GM10266 (cell line): Measurements from ENCODE around the gene LRRC51.
"Not testable (repeated sequence)": the region's sequence is repeated elsewhere in the genome, so short reads cannot be mapped to it uniquely, and the experiment has no call there.

Experiments
- DNase-seq: peaks from one replicate; pipeline ENCODE4 v3.0.0; 2012; ENCODE audit errors: extremely low spot score
- TF ChIP-seq, protein P1 (sequence below): IDR thresholded peaks from 2 replicates; pipeline ENCODE4 v1.5.1; 2012; ENCODE audit warnings: mild to moderate bottlenecking, low read depth; ENCODE audit not compliant: control insufficient read depth, insufficient read depth; ENCODE audit errors: missing control alignments

The LRRC51 gene

DNA sequence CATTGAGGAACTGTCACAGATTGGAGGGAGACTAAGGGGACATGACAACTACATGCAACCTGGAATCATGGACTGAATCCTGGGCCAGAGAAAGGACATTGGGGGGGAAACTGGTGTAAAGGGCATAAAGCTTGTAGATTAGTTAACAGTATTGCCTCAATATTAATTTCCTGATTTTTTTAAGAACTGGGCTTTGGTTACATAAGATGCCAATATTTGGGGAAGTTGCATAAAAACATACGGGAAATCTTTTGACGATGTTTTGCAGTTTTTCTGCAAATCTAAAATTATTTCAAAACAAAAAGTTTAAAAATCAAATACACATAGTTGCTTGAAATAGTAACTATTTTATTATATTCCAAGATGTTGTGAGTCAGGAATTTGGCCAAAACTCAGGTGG is 52.0 kb downstream of the LRRC51 start:
- TF ChIP-seq, protein P1, sequence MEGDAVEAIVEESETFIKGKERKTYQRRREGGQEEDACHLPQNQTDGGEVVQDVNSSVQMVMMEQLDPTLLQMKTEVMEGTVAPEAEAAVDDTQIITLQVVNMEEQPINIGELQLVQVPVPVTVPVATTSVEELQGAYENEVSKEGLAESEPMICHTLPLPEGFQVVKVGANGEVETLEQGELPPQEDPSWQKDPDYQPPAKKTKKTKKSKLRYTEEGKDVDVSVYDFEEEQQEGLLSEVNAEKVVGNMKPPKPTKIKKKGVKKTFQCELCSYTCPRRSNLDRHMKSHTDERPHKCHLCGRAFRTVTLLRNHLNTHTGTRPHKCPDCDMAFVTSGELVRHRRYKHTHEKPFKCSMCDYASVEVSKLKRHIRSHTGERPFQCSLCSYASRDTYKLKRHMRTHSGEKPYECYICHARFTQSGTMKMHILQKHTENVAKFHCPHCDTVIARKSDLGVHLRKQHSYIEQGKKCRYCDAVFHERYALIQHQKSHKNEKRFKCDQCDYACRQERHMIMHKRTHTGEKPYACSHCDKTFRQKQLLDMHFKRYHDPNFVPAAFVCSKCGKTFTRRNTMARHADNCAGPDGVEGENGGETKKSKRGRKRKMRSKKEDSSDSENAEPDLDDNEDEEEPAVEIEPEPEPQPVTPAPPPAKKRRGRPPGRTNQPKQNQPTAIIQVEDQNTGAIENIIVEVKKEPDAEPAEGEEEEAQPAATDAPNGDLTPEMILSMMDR = no peak
- DNase-seq = no peak

DNA sequence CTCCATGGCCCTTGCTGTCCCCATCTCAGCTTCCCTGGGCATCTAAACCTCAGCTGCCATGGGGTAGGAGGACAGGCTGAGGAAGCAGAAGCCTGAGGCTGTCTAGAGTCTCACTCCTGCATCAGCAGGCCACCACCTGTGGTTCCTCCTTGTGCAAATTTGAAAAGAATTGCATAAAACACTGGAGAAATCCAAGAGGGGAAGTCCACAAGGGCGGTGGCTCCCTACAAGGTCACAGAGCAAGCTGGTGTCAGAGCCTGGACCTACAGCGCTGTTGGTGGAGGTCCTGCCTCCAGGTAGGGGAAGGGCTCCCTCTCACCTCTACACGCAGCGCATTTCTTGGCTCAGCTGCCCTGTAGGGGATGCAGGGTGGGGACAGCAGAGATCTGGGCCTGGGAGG is 54.8 kb downstream of the LRRC51 start, which contains the start of gene FOLR3:
FOLR3 (plus strand) TSS at position 253 of the 400 bp plus-strand sequence. CDS start 228 bp downstream, outside the sequence.
- not testable (repeated sequence) for DNase-seq

DNA sequence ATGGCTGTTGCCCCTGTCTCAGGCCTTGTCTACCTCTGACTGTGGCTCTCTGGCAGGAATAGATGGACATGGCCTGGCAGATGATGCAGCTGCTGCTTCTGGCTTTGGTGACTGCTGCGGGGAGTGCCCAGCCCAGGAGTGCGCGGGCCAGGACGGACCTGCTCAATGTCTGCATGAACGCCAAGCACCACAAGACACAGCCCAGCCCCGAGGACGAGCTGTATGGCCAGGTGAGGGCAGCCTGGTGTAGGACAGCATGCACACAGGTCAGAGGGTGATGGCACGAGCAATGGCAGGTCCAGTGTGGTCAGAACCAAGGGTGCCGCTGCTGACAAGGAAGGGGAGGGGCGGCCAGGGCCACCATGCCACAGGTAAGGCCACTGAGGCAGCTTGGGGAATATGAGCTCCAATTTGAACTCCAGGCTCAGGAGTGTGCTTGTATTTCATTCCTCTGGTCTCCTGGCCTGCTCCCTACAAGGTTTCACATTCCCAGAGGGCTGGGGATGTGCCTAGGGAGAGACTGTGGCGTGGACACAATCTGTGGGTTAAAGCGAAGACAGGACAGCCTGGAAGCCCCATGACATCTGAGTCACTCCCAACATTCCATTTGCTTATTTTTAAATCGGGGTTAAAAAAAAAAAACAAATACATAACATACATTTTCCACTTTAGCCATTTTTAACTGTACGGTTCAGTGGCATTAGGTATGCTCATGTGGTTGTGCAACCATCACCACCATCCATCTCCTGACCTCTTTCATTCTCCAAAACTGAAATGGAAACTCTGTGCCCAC is 55.4 kb downstream of the LRRC51 start:
- DNase-seq = no peak
- TF ChIP-seq, protein P1 = no peak

DNA sequence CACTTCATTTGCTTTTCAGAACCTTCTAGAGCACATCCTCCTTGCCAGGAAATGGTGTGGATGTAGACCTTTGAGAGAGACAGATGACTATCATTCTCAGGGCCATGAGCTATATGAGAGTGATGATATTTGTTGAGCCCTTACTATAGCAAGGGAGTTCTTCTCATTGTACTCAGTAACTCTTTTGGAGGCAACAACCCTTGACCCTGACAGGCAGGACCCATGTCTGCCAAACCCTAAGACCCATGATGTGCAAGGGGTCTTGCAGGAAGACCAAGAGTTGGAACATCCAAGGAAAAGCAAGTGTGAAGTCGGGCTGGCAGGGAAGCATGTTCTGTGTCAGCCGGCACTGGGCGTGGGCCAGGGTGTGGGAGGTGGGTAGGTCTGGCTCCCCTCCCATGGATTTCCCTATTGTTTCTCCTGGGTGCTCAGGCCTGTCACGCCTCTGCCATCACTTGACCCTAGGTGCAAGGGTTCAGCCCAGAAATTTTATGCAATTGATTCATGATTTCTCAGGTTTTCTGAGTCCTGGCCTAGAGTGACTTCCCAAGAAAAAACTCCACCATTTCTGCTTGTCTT is 56.1 kb downstream of the LRRC51 start:
- no peak for DNase-seq
- TF ChIP-seq, protein P1 = no peak

DNA sequence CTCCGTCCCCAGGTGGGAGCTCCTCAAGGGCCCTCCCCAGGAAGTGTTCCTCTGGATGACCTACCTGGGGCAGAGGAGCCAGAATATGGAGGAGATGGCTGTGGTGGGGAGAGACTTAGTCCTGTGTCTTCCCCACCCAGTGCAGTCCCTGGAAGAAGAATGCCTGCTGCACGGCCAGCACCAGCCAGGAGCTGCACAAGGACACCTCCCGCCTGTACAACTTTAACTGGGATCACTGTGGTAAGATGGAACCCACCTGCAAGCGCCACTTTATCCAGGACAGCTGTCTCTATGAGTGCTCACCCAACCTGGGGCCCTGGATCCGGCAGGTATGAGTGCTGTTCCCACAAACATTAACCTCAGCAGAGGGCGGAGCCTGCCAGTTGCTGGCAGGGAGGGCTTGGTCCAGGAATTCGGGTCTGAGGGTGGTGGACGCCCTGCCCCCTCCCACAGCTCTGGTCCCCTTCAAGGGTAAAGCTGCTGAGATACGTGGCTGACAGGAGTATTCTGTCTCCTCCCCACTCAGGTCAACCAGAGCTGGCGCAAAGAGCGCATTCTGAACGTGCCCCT is 58.3 kb downstream of the LRRC51 start:
- TF ChIP-seq, protein P1 = no peak
- no peak for DNase-seq

DNA sequence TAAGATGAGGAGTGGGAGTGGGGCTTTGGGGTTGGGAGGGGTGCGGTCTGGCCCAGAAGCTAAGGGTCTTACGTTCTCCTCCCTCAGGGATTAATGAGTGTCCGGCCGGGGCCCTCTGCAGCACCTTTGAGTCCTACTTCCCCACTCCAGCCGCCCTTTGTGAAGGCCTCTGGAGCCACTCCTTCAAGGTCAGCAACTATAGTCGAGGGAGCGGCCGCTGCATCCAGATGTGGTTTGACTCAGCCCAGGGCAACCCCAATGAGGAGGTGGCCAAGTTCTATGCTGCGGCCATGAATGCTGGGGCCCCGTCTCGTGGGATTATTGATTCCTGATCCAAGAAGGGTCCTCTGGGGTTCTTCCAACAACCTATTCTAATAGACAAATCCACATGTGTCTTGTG is 58.9 kb downstream of the LRRC51 start:
- no peak for DNase-seq
- TF ChIP-seq, protein P1 = no peak

DNA sequence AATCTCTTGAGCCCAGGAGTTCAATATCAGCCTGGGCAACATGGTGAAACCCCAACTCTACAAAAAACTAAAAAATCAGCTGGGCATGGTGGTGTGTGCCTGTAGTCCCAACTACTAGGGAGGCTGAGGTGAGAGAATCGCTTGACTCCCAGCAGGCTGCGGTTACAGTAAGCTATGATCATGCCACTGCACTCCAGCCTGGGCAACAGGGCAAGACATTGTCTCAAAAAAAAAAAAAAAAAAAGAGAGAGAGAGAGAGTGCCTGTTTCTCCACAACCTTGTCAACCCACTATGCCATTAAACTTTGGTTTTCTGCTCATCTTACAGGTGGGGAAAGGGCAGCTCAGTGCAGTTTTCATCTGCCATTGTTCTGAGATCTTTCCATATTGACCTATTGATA is 60.0 kb downstream of the LRRC51 start:
- DNase-seq = no peak
- TF ChIP-seq, protein P1 = no peak

DNA sequence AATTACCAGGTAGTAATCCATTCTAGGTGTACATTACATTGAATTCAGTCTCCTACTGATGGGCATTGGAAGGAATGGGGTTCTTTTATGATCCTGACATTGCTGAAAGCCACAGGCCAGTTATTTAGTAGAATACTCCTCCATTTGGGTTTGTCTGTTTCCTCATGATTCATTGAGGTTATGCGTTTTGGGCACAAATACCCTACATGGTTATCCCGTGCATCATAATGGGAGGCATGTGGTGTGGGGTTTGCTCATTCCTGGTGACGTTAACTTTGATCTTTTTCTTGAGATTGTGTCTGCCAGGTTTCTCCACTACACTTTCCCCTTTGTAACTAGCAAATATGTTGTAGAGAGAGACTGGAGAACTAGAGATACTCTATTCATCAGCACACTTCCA is 60.4 kb downstream of the LRRC51 start:
- no peak for DNase-seq
- TF ChIP-seq, protein P1 = no peak

DNA sequence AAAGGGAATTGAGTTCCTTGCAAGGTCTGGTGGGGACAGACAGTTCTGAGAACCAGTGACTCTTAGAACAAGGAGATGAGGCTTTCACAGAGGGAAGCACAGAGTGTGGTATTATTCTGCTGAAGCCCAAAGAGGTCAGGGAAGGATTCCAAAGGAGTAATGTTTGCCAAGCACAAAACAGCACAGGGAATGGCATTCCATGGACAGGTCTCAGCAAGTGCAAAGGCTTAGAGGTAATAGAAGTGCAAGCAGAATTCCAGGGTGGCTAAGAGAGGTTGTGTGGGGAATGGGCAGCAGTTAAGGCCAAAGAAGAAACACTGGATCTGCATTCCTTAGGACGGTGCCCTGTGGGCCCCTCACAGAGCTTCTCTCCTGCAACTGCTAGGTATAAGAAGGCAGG is 61.4 kb downstream of the LRRC51 start:
- not testable (repeated sequence) for DNase-seq

DNA sequence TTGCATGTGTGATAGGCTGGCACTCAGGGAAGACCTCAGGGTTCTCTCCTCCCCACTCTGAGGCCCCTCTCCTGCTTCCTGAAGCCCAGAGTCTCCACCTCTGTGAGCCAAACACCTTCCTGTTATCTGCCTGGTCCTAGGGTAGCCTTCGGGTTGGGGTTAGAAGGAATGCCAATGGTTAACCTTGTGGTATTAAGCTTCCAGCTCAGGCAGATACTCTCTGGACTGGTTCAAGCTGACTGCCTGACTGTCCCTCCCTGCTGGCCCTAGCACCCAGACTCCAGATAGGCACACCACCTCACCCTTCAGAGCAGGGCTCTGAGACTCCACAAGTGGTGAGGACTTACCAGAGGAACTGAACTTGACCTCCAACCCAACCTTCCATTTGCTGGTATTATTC is 61.9 kb downstream of the LRRC51 start:
- not testable (repeated sequence) for DNase-seq
